ENCODE measurements around the gene ZNF286A.

DNA sequence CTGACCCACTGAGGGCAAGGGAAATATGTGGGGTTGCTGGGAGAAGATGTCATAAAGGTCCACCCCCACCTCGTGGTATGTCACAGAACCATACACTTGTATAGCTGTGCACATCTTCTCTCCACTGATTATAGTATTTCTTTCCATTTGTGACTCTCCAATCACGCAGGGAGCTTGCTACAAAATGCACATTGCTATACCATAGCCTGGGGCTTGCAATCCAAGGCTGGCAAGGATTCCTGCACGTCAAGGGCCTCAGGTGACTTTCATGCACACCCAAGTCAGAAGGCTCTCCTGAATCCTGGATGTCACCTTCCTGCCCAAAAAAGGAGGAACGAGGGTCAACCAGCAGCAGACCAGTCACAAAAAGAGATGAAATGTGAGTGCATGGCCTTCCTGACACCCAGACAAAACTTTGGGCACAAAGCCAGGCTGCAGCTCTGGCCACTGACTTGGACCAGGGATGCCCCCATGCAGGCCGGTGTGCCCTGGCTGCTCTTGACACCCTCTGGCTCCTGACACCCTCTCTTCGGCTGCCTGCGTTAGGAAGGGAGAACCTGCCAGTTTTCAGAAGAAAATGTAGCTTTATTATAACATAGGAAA is 44.6 kb downstream of the ZNF286A start:
- TF ChIP-seq EZH2 (IDR thresholded peaks at IDR 0.05; ENCODE audit: borderline replicate concordance, low read length) = no peak
- TF ChIP-seq, protein P1, sequence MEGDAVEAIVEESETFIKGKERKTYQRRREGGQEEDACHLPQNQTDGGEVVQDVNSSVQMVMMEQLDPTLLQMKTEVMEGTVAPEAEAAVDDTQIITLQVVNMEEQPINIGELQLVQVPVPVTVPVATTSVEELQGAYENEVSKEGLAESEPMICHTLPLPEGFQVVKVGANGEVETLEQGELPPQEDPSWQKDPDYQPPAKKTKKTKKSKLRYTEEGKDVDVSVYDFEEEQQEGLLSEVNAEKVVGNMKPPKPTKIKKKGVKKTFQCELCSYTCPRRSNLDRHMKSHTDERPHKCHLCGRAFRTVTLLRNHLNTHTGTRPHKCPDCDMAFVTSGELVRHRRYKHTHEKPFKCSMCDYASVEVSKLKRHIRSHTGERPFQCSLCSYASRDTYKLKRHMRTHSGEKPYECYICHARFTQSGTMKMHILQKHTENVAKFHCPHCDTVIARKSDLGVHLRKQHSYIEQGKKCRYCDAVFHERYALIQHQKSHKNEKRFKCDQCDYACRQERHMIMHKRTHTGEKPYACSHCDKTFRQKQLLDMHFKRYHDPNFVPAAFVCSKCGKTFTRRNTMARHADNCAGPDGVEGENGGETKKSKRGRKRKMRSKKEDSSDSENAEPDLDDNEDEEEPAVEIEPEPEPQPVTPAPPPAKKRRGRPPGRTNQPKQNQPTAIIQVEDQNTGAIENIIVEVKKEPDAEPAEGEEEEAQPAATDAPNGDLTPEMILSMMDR (conservative IDR thresholded peaks at IDR 0.05 in 1 of 2, IDR thresholded peaks at IDR 0.05 in 1 of 2; ENCODE audit: extremely low read depth in 1 of 2, insufficient read depth in 1 of 2, low read depth in 1 of 2, low read length in 2 of 2) = no peak

Data from mammary epithelial cell (primary cell).